ENCODE results near the gene INCENP.
"Not testable (repeated sequence)": the region's sequence is repeated elsewhere in the genome, so short reads cannot be mapped to it uniquely, and the experiment has no call there.

The INCENP gene

DNA sequence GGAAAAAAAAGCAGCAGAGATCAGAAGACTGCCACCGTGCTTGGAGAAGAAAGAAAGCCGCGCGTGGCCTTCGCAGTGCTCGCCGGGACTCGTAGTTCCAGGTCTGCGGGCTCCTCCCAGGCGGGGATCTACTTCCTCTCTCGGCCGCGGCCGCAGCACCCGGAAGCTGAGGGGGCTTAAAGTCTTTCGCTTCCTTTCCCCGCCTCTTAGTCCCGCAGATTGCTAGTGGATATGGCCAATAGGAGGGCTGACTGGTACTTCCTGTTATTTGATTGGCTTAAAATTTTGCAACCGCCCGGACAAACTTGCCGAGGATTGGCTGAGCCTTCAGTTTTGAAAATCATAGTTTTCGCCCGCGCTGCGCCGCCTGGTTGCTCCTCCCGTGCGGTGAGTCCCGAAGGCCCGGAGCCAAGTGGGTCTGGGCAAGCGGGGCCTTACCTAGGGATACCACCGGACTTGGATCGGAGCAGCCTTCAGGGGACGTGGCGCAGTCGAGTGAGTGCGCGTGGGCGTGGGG, at the start of gene INCENP:
Gene INCENP, plus strand, starts transcription at position 343 of the 517 bp plus-strand sequence. CDS start 4,151 bp downstream, outside the sequence.
- TF ChIP-seq, protein P1, sequence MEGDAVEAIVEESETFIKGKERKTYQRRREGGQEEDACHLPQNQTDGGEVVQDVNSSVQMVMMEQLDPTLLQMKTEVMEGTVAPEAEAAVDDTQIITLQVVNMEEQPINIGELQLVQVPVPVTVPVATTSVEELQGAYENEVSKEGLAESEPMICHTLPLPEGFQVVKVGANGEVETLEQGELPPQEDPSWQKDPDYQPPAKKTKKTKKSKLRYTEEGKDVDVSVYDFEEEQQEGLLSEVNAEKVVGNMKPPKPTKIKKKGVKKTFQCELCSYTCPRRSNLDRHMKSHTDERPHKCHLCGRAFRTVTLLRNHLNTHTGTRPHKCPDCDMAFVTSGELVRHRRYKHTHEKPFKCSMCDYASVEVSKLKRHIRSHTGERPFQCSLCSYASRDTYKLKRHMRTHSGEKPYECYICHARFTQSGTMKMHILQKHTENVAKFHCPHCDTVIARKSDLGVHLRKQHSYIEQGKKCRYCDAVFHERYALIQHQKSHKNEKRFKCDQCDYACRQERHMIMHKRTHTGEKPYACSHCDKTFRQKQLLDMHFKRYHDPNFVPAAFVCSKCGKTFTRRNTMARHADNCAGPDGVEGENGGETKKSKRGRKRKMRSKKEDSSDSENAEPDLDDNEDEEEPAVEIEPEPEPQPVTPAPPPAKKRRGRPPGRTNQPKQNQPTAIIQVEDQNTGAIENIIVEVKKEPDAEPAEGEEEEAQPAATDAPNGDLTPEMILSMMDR (IDR thresholded peaks at IDR 0.05; ENCODE audit: poor library complexity, severe bottlenecking) = no peak
- DNase-seq (ENCODE audit: low spot score) (peak; percentile 97), ATAC-seq (ENCODE audit: low read depth) (peak; percentile 99)

GRCh38 chr11:62075438-62075837, 48.4 kb upstream of the INCENP start:
- no peaks in the 10 kb centered on the region for H3K4me1 ChIP-seq (ENCODE audit: insufficient read depth, poor library complexity, severe bottlenecking)
- H3K9me3 ChIP-seq (ENCODE audit: severe bottlenecking) = no peaks in the 10 kb centered on the region
- ATAC-seq (ENCODE audit: low read depth) = no peak
- no peaks in the 10 kb centered on the region for H3K36me3 ChIP-seq (ENCODE audit: low read depth)
- no peaks in the 10 kb centered on the region for H3K27me3 ChIP-seq (ENCODE audit: insufficient read depth, poor library complexity, severe bottlenecking)
- TF ChIP-seq, protein P1 (IDR thresholded peaks at IDR 0.05; ENCODE audit: poor library complexity, severe bottlenecking) = no peak
- DNase-seq (ENCODE audit: low spot score) = no peak
- H3K4me3 ChIP-seq (ENCODE audit: severe bottlenecking) = no peak overlapping the region
- H3K27ac ChIP-seq (ENCODE audit: poor library complexity, severe bottlenecking) = no peak overlapping the region

More for the DNA sequence above, at the start of gene INCENP:
- no peaks in the 10 kb centered on the region for H3K27me3 ChIP-seq (ENCODE audit: insufficient read depth, poor library complexity, severe bottlenecking)
- H3K27ac ChIP-seq (ENCODE audit: poor library complexity, severe bottlenecking) = peak within 1 kb of the TSS; percentile 40
- H3K9me3 ChIP-seq (ENCODE audit: severe bottlenecking) = no peaks in the 10 kb centered on the region
- H3K36me3 ChIP-seq (ENCODE audit: low read depth) = peaks cover 16% of the 10 kb centered on the region
- peak within 1 kb of the TSS; percentile 81 for H3K4me3 ChIP-seq (ENCODE audit: severe bottlenecking)
- peaks cover 5% of the 10 kb centered on the region for H3K4me1 ChIP-seq (ENCODE audit: insufficient read depth, poor library complexity, severe bottlenecking)

GRCh38 chr11:62077132-62077531, 46.7 kb upstream of the INCENP start:
- no peak overlapping the region for H3K27ac ChIP-seq (ENCODE audit: poor library complexity, severe bottlenecking)
- no peaks in the 10 kb centered on the region for H3K4me1 ChIP-seq (ENCODE audit: insufficient read depth, poor library complexity, severe bottlenecking)
- H3K36me3 ChIP-seq (ENCODE audit: low read depth) = no peaks in the 10 kb centered on the region
- no peaks in the 10 kb centered on the region for H3K27me3 ChIP-seq (ENCODE audit: insufficient read depth, poor library complexity, severe bottlenecking)
- no peak for DNase-seq (ENCODE audit: low spot score)
- H3K4me3 ChIP-seq (ENCODE audit: severe bottlenecking) = no peak overlapping the region
- TF ChIP-seq, protein P1 (IDR thresholded peaks at IDR 0.05; ENCODE audit: poor library complexity, severe bottlenecking) = no peak
- no peak for ATAC-seq (ENCODE audit: low read depth)
- H3K9me3 ChIP-seq (ENCODE audit: severe bottlenecking) = no peaks in the 10 kb centered on the region

DNA sequence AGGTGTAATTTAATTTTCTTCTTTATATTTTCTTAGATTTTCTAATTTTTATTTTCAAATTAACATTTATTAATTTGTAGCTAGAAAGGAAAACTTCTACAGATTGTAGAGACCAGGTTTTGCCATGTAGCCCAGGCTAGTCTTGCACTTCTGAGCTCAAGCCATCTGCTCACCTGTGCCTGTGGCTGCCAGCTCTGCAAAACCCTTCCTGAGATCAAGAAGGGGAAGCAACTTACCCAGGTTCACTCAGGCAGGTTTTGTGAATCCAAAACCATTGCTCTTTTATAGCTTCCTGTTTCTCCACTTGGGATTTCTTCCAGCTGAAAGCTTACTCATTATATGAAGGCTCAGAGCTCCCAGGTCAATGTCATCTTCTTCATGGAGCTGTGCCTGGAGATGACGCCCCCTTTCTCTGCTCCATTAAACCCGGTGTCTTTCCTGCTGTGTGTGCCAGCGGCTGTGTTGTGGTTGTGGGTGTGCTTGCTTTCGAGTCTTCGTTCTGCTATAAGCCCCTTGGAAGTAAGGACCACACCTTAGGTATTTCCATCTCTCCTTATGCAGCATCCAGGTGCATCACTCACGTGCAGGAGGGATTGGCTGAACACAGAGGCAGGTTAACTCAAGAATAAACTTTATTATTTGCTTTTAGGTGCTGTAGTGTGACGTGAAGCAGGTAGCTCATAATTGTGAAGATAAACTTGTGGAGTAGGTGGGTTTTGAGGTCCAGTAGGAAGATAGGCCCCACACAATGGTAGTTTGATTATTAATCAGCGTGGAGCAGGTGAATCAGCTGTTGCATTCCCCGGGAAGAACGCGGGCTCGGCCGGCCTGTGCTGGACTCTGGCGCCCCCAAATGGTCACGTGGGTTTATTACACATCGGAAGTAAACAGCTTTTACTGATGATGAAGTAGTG, 42.2 kb upstream of the INCENP start:
- H3K36me3 ChIP-seq (ENCODE audit: low read depth) = no peaks in the 10 kb centered on the region
- H3K4me3 ChIP-seq (ENCODE audit: severe bottlenecking) = no peak overlapping the region
- H3K4me1 ChIP-seq (ENCODE audit: insufficient read depth, poor library complexity, severe bottlenecking) = no peaks in the 10 kb centered on the region
- TF ChIP-seq, protein P1 (IDR thresholded peaks at IDR 0.05; ENCODE audit: poor library complexity, severe bottlenecking) = peak; percentile 93
- H3K27me3 ChIP-seq (ENCODE audit: insufficient read depth, poor library complexity, severe bottlenecking) = no peaks in the 10 kb centered on the region
- H3K27ac ChIP-seq (ENCODE audit: poor library complexity, severe bottlenecking) = no peak overlapping the region
- peak; percentile 65 for ATAC-seq (ENCODE audit: low read depth)
- no peak for DNase-seq (ENCODE audit: low spot score)
- no peaks in the 10 kb centered on the region for H3K9me3 ChIP-seq (ENCODE audit: severe bottlenecking)

DNA sequence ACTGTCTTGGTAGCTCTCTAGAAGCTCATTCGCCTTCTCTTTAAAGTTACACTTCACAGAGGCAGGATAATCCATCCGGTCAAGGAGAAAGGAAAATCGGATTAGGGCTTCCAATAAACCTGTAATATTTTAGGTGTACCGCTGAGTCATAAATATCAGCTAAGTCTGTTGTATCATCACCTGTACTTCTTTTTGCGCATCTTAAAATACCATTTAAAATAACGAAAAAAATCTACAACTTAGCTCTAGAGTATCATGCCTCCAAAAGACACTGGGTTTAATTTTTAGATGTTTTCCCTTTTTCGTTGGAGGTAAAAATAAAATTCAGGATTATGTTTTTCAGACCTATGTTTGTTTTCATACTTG, 41.5 kb upstream of the INCENP start:
- Histone ChIP-seq H3K27me3 (ENCODE audit: insufficient read depth, poor library complexity, severe bottlenecking) (no peaks in the 10 kb centered on the region), H3K9me3 (ENCODE audit: severe bottlenecking) (no peaks in the 10 kb centered on the region), H3K27ac (ENCODE audit: poor library complexity, severe bottlenecking) (no peak overlapping the region), H3K4me1 (ENCODE audit: insufficient read depth, poor library complexity, severe bottlenecking) (no peaks in the 10 kb centered on the region), H3K4me3 (ENCODE audit: severe bottlenecking) (no peak overlapping the region), H3K36me3 (ENCODE audit: low read depth) (no peaks in the 10 kb centered on the region)
- ATAC-seq (ENCODE audit: low read depth) (no peak), DNase-seq (ENCODE audit: low spot score) (no peak)
- TF ChIP-seq, protein P1 (IDR thresholded peaks at IDR 0.05; ENCODE audit: poor library complexity, severe bottlenecking) = peak; percentile 69

- H3K4me3 ChIP-seq (ENCODE audit: severe bottlenecking); H3K36me3 ChIP-seq (ENCODE audit: low read depth); ATAC-seq (ENCODE audit: low read depth); H3K27ac ChIP-seq (ENCODE audit: poor library complexity, severe bottlenecking); H3K9me3 ChIP-seq (ENCODE audit: severe bottlenecking); H3K27me3 ChIP-seq (ENCODE audit: insufficient read depth, poor library complexity, severe bottlenecking); DNase-seq (ENCODE audit: low spot score); H3K4me1 ChIP-seq (ENCODE audit: insufficient read depth, poor library complexity, severe bottlenecking): not testable (repeated sequence)
Observed at GRCh38 chr11:62084801-62085200, 39.0 kb upstream of the INCENP start.
